HepG2 (cell line): ENCODE results near the gene NARF. TPM values are rescaled to one million over a fixed set of nuclear protein-coding genes. Genes with fewer than 3 reads are reported as not detected.

ENCODE experiments used
- ATAC-seq: fragments of 200-7000 bp; cut with Tn5 transposase; 3 replicates; pipeline ENCODE4 v1.9.1; 2020; ENCODE audit warnings: mild to moderate bottlenecking, moderate library complexity
- BruUV-seq: library from RNA; stranded (reverse); fragments of 400-500 nt; replicated peaks from 2 replicates; lab custom pipeline; 2021; lab: Mats Ljungman, UMichigan
- CTCF ChIA-PET: fragments of 300-600 bp; formaldehyde crosslinking; extraction: SDS; loops from one replicate; lab custom pipeline; 2021; ENCODE audit warnings: low total read pairs, inconsistent platforms, low intra/inter-chr PET ratio; lab: Yijun Ruan, JAX
- POLR2A ChIA-PET: fragments of 350-600 bp; sonication (Branson Sonifier 250); formaldehyde crosslinking; loops from one replicate; lab custom pipeline; 2020; ENCODE audit warnings: antibody characterized with exemption, inconsistent platforms; lab: Yijun Ruan, JAX
- DNase-seq: peaks from one replicate; pipeline ENCODE4 v3.0.0-alpha.2; 2015; ENCODE audit warnings: low spot score
- FAIRE-seq: peaks from 3 replicates; lab custom pipeline; 2011; peaks lifted over from hg19 to GRCh38; lab: Jason Lieb, UNC
- H2AFZ ChIP-seq: one replicate; pipeline ENCODE4 v1.6.1; 2011; ENCODE audit warnings: low read length, inconsistent platforms
- H3K27ac ChIP-seq: fragments of 300-600 bp; 3 replicates; pipeline ENCODE4 v1.8.0; 2011; ENCODE audit warnings: mixed run types, mild to moderate bottlenecking, mixed read lengths, low read length, inconsistent platforms; ENCODE audit not compliant: insufficient read depth; ENCODE audit errors: extremely low read length
- H3K27me3 ChIP-seq, 2 experiments: fragments of 200-600 bp in 1 of 2; 2 replicates in 1 of 2; 3 replicates in 1 of 2; pipeline versions ENCODE4 v1.6.0 to v1.8.0; 2011; ENCODE audit warnings: low read length in 2 of 2, mild to moderate bottlenecking in 2 of 2, moderate library complexity in 2 of 2, inconsistent platforms in 1 of 2; ENCODE audit not compliant: insufficient read depth in 2 of 2, control insufficient read depth in 1 of 2
- H3K36me3 ChIP-seq, 2 experiments: fragments of 200-600 bp in 1 of 2; replicated peaks in 1 of 2; 2 replicates in 1 of 2; 3 replicates in 1 of 2; pipeline versions ENCODE4 v1.5.1 to v1.8.0; 2011; ENCODE audit warnings: low read length in 2 of 2, inconsistent platforms in 1 of 2; ENCODE audit not compliant: insufficient read depth in 2 of 2, control insufficient read depth in 1 of 2
- H3K4me1 ChIP-seq: 2 replicates; pipeline ENCODE4 v1.5.1; 2012; ENCODE audit warnings: low read length, inconsistent platforms; ENCODE audit not compliant: insufficient read depth
- H3K4me2 ChIP-seq: 2 replicates; pipeline ENCODE4 v1.6.0; 2011; ENCODE audit warnings: low read depth, low read length, inconsistent platforms
- H3K4me3 ChIP-seq, 3 experiments: fragments of 200-600 bp in 1 of 3; sonication (generic), shearing (Covaris generic) in 1 of 3; replicated peaks in 1 of 3; 2 replicates each; pipeline ENCODE4 v1.5.1; 2011 to 2016; ENCODE audit warnings: low read length in 3 of 3, inconsistent platforms in 2 of 3, low read depth in 2 of 3, mild to moderate bottlenecking in 2 of 3, control low read depth in 1 of 3, mixed read lengths in 1 of 3; ENCODE audit not compliant: insufficient read depth in 1 of 3
- H3K79me2 ChIP-seq: one replicate; pipeline ENCODE4 v1.6.1; 2011; ENCODE audit warnings: low read length, inconsistent platforms; ENCODE audit not compliant: insufficient read depth
- H3K9ac ChIP-seq: 2 replicates; pipeline ENCODE4 v1.6.0; 2011; ENCODE audit warnings: mild to moderate bottlenecking, low read depth, low read length, inconsistent platforms; ENCODE audit not compliant: insufficient read depth
- H3K9me3 ChIP-seq: 2 replicates; pipeline ENCODE4 v1.5.1; 2012; ENCODE audit warnings: mild to moderate bottlenecking, low read length
- H4K20me1 ChIP-seq: 2 replicates; pipeline ENCODE4 v1.6.0; 2011; ENCODE audit warnings: inconsistent platforms, mild to moderate bottlenecking, low read length, moderate library complexity; ENCODE audit not compliant: insufficient read depth
- CEBPG ChIP-seq: IDR thresholded peaks from 2 replicates; pipeline ENCODE4 v1.6.1; 2016
- CTCF ChIP-seq: sonication (generic); formaldehyde crosslinking; IDR thresholded peaks from 2 replicates; pipeline ENCODE4 v1.5.0; 2020; ENCODE audit warnings: mild to moderate bottlenecking, missing genetic modification reagents, moderate library complexity
- E2F5 ChIP-seq: sonication (generic); formaldehyde crosslinking; conservative IDR thresholded peaks from 2 replicates; pipeline ENCODE4 v1.4.0; 2020; ENCODE audit warnings: missing genetic modification reagents
- EED ChIP-seq: sonication (generic); formaldehyde crosslinking; IDR thresholded peaks from 2 replicates; pipeline ENCODE4 v1.5.0; 2020; ENCODE audit warnings: mild to moderate bottlenecking, missing genetic modification reagents
- ETV6 ChIP-seq: sonication (generic); formaldehyde crosslinking; conservative IDR thresholded peaks from 2 replicates; pipeline ENCODE4 v1.4.0; 2020; ENCODE audit warnings: missing genetic modification reagents
- HOXA5 ChIP-seq: sonication (generic); formaldehyde crosslinking; IDR thresholded peaks from 2 replicates; pipeline ENCODE4 v1.4.0; 2020; ENCODE audit warnings: missing genetic modification reagents
- MXD1 ChIP-seq: sonication (generic); formaldehyde crosslinking; IDR thresholded peaks from 2 replicates; pipeline ENCODE4 v1.4.0; 2020; ENCODE audit warnings: mild to moderate bottlenecking, missing genetic modification reagents
- RBM22 ChIP-seq: fragments of 200-400 bp; formaldehyde crosslinking; optimal IDR thresholded peaks from 2 replicates; pipeline ENCODE3; 2017; ENCODE audit warnings: mild to moderate bottlenecking, low read length, moderate library complexity
- SATB2 ChIP-seq: sonication (generic); formaldehyde crosslinking; IDR thresholded peaks from 2 replicates; pipeline ENCODE4 v1.5.0; 2020; ENCODE audit warnings: missing genetic modification reagents
- SNAPC2 ChIP-seq: sonication (generic); formaldehyde crosslinking; IDR thresholded peaks from 2 replicates; pipeline ENCODE4 v1.8.1; 2022; ENCODE audit warnings: mild to moderate bottlenecking, missing genetic modification reagents
- SRY ChIP-seq: sonication (generic); formaldehyde crosslinking; IDR thresholded peaks from 2 replicates; pipeline ENCODE4 v1.8.0; 2022; ENCODE audit warnings: mild to moderate bottlenecking, missing genetic modification reagents
- TBX2 ChIP-seq: sonication (generic); formaldehyde crosslinking; IDR thresholded peaks from 2 replicates; pipeline ENCODE4 v1.5.0; 2020; ENCODE audit warnings: missing genetic modification reagents, mild to moderate bottlenecking, borderline replicate concordance
- TCF7L2 ChIP-seq: IDR thresholded peaks from 2 replicates; pipeline ENCODE4 v1.6.1; 2011; ENCODE audit warnings: mild to moderate bottlenecking, low read depth, low read length, moderate library complexity
- TRIM24 ChIP-seq: sonication (generic); formaldehyde crosslinking; IDR thresholded peaks from 2 replicates; pipeline ENCODE4 v1.8.0; 2022; ENCODE audit warnings: mild to moderate bottlenecking, missing genetic modification reagents
- ZNF33B ChIP-seq: sonication (generic); formaldehyde crosslinking; IDR thresholded peaks from 2 replicates; pipeline ENCODE4 v1.5.1; 2020; ENCODE audit warnings: mild to moderate bottlenecking, missing genetic modification reagents
- ZNF441 ChIP-seq: sonication (generic); formaldehyde crosslinking; IDR thresholded peaks from 2 replicates; pipeline ENCODE4 v1.7.0; 2021; ENCODE audit warnings: missing genetic modification reagents, borderline replicate concordance
- ZNF747 ChIP-seq: sonication (generic); formaldehyde crosslinking; IDR thresholded peaks from 2 replicates; pipeline ENCODE4 v1.8.1; 2023; ENCODE audit warnings: missing genetic modification reagents, mild to moderate bottlenecking, borderline replicate concordance
- ZSCAN21 ChIP-seq: sonication (generic); formaldehyde crosslinking; IDR thresholded peaks from 2 replicates; pipeline ENCODE4 v1.8.0; 2022; ENCODE audit warnings: mild to moderate bottlenecking, missing genetic modification reagents, moderate library complexity, borderline replicate concordance
- WGBS: methylation state at CpG from one replicate; pipeline ENCODE4 v1.1.6; 2017; ENCODE audit warnings: low lambda C conversion rate; 5-methylcytosine and 5-hydroxymethylcytosine counted together
- in situ Hi-C: cut with HindIII; loops from 2 replicates; pipeline ENCODE4 v1.10.0; 2017; ENCODE audit warnings: low pct_unique_long_range_greater_than_20kb; ENCODE audit not compliant: extremely low pct_ligation_motif_present
- intact Hi-C: fragments of 100-400 bp; cut with micrococcal nuclease; formaldehyde crosslinking; loops from one replicate; pipeline ENCODE4 v1.10.0; 2022; ENCODE audit not compliant: unreplicated experiment
- polyA plus RNA-seq, 8 experiments: library from polyadenylated mRNA; depleted of rRNA in 3 of 8; stranded (reverse) in 7 of 8; unstranded in 1 of 8; fragments of >200 nt; fragmentation: Illumina TruSeq in 4 of 8; extraction: Trizol in 4 of 8; gene quantifications; 2 replicates each; pipeline versions ENCODE4 v1.2.1 to v1.2.3, GENCODE V29; 2011 to 2016; ENCODE audit warnings: low read depth in 4 of 8, missing spikeins in 1 of 8, mixed read lengths in 1 of 8; ENCODE audit not compliant: insufficient read depth in 1 of 8
- total RNA-seq, 5 experiments: library from RNA; depleted of rRNA; stranded (reverse); fragments of >200 nt; fragmentation: Illumina TruSeq; extraction: Trizol; gene quantifications; 2 replicates each; pipeline ENCODE4 v1.2.3, GENCODE V29; 2016; ENCODE audit warnings: low read depth in 1 of 5
- TF ChIP-seq, protein P1 (sequence below): sonication (generic); formaldehyde crosslinking; IDR thresholded peaks from 2 replicates; pipeline ENCODE4; 2020; ENCODE audit warnings: missing genetic modification reagents, mild to moderate bottlenecking, borderline replicate concordance

The NARF gene
- total and polyA plus RNA-seq, 2 of the 13 experiments (the other 11 are each of a cell fraction or from before 2014, with no cell fraction given): 61.1 to 144 TPM

- peaks cover 33% of the 10 kb centered on the region for H3K4me1 ChIP-seq
- no peak for FAIRE-seq
- DNase-seq: no peak
- H3K27ac ChIP-seq: no peak overlapping the region
- no peak overlapping the region for H2AFZ ChIP-seq
- H3K9ac ChIP-seq: peak overlapping the region; percentile 91
- ChIA-PET POLR2A (no interaction called here), CTCF (no interaction called here)
- H3K79me2 ChIP-seq: peaks cover 13% of the 10 kb centered on the region
- peak overlapping the region; percentile 73 to 98 (median 82) for H3K4me3 ChIP-seq
- ATAC-seq: peak; percentile 11; the same call in 2 of the 3 replicates
- H4K20me1 ChIP-seq: no peaks in the 10 kb centered on the region
- intact Hi-C loops: no loop called here
- H3K27me3 ChIP-seq: no peaks in the 10 kb centered on the region
- BruUV-seq: no TSS peak
- H3K9me3 ChIP-seq: no peaks in the 10 kb centered on the region
- in situ Hi-C loops: no loop called here
- H3K36me3 ChIP-seq: peaks cover 0 to 3% of the 10 kb centered on the region in 2 experiments; a peak in 1 of 5 replicates
- 87% methylated on average over 30 of the region's 30 CpGs for WGBS
- H3K4me2 ChIP-seq: peak overlapping the region; percentile 80
- TF ChIP-seq TRIM24: no peak
- no peak for TF ChIP-seq HOXA5 (CRISPR knock-in tag)
- TF ChIP-seq CTCF (CRISPR knock-in tag): 0 out of 2 replicates have a peak, but pooled peaks have one; percentile 9
- TF ChIP-seq EED: 0 out of 2 replicates have a peak, but pooled peaks have one; percentile 20
- 0 out of 2 replicates have a peak, but pooled peaks have one; percentile 48 for TF ChIP-seq ETV6 (CRISPR knock-in tag)
- TF ChIP-seq ZNF33B: no peak
- TF ChIP-seq RBM22: no peak
- TF ChIP-seq TCF7L2: no peak
- TF ChIP-seq MXD1 (CRISPR knock-in tag): no peak
- no peak for TF ChIP-seq ZNF441 (CRISPR knock-in tag)
- TF ChIP-seq, protein P1, sequence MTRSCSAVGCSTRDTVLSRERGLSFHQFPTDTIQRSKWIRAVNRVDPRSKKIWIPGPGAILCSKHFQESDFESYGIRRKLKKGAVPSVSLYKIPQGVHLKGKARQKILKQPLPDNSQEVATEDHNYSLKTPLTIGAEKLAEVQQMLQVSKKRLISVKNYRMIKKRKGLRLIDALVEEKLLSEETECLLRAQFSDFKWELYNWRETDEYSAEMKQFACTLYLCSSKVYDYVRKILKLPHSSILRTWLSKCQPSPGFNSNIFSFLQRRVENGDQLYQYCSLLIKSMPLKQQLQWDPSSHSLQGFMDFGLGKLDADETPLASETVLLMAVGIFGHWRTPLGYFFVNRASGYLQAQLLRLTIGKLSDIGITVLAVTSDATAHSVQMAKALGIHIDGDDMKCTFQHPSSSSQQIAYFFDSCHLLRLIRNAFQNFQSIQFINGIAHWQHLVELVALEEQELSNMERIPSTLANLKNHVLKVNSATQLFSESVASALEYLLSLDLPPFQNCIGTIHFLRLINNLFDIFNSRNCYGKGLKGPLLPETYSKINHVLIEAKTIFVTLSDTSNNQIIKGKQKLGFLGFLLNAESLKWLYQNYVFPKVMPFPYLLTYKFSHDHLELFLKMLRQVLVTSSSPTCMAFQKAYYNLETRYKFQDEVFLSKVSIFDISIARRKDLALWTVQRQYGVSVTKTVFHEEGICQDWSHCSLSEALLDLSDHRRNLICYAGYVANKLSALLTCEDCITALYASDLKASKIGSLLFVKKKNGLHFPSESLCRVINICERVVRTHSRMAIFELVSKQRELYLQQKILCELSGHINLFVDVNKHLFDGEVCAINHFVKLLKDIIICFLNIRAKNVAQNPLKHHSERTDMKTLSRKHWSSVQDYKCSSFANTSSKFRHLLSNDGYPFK (CRISPR knock-in tag): peak; percentile 52; the same call in 1 of the 2 replicates
- TF ChIP-seq SNAPC2 (CRISPR knock-in tag): no peak
- TF ChIP-seq ZSCAN21 (CRISPR knock-in tag): no peak
- 0 out of 2 replicates have a peak, but pooled peaks have one; percentile 8 for TF ChIP-seq E2F5 (CRISPR knock-in tag)
- TF ChIP-seq ZNF747 (CRISPR knock-in tag): no peak
- no peak for TF ChIP-seq SATB2 (CRISPR knock-in tag)
- TF ChIP-seq CEBPG: no peak
- no peak for TF ChIP-seq SRY (CRISPR knock-in tag)
- 0 out of 2 replicates have a peak, but pooled peaks have one; percentile 34 for TF ChIP-seq TBX2 (CRISPR knock-in tag)
Observed at GRCh38 chr17:82449131-82449882, 9.2 kb upstream of the NARF start.
